DMS53 (cell line): ENCODE measurements around the gene SLC13A3.

Experiments
- DNase-seq: peaks from one replicate; lab custom pipeline; 2025; lab: John Stamatoyannopoulos, UW

The SLC13A3 gene

GRCh38 chr20:46605181-46605580 lies 46.1 kb downstream of the SLC13A3 start:
- no peak for DNase-seq

GRCh38 chr20:46604551-46605133 lies 46.6 kb downstream of the SLC13A3 start:
- no peak for DNase-seq

- DNase-seq = no peak
Observed at GRCh38 chr20:46602429-46602828, 48.8 kb downstream of the SLC13A3 start.

- no peak for DNase-seq
Observed at GRCh38 chr20:46601603-46602122, 49.6 kb downstream of the SLC13A3 start.

- DNase-seq = no peak
Observed at GRCh38 chr20:46600286-46600752, 50.9 kb downstream of the SLC13A3 start.

DNA sequence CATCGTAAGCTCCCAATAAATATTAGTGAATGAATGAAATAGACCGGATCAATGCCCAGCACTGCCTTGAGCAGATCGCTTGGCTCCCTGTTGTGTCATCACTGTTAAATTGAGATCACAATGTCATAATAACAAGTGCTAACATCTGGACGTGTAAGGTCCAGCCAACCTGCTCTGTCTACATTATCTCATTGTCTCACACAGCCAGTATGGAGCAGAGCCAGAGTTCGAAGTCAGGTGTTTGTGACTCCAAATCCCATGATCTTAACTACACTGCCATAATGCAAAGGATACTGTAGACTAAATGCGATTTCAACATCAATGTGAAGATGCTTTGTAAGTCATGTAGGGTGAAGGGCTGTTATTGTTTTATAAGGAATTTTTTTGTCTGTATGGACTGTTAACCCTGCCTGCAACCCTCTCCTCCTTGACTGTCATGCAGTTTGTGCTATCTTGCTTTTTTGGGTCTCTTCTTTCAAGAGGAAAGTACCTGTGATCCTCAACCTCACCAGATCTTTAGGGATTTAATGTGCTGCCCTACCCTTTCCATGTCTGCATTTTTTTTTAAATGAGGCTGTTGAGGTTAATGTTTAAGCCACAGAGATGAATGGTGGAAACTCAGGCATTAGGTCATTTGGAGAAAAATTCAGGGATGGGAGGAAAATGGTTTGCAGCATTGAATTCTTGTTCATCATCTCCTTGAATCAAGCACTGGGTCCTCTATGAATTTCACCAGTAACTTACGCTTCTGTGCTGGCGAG lies 51.9 kb downstream of the SLC13A3 start:
- peak; percentile 57 for DNase-seq

DNA sequence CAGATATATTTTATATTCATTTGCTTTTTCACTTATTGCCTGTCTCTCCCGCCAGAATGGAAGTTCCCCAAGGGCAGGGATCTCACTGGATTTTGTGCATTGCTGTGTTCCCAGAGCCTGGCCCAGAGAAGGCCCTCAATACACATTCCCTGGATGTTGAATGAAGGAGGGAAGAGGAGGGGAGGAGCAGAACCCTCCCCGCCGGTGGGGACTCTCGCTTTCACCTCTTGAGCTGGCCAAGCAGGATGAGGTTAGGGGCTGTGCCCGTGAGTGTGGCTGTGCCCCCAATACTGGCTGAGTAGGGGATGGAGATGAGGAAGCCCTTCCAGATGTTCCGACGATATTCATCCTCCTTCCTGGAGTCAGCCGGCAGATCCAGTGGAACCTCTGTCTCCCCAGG lies 55.3 kb downstream of the SLC13A3 start:
- DNase-seq = no peak

DNA sequence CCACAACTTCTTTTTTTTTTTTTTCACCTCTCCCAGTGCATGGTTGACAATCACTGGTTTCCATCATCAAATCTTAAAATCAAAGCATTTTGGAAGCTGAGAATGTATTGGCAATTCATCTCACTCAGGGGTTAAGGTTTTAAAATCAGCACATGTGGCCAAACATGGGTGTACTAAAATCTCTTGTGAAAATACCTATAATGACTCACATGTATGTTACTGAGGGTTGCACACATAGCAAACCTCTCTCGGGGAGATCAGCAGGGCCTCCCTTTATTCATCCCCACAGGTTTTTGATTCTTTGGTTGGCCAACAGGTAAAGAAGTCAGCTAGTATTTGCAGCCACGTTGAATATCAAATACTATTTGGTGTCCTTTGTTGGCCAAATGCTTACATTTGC lies 56.5 kb downstream of the SLC13A3 start:
- no peak for DNase-seq

GRCh38 chr20:46592580-46593362 lies 58.5 kb downstream of the SLC13A3 start:
- DNase-seq = peak; percentile 49

GRCh38 chr20:46590443-46590842 lies 60.8 kb downstream of the SLC13A3 start:
- no peak for DNase-seq

DNA sequence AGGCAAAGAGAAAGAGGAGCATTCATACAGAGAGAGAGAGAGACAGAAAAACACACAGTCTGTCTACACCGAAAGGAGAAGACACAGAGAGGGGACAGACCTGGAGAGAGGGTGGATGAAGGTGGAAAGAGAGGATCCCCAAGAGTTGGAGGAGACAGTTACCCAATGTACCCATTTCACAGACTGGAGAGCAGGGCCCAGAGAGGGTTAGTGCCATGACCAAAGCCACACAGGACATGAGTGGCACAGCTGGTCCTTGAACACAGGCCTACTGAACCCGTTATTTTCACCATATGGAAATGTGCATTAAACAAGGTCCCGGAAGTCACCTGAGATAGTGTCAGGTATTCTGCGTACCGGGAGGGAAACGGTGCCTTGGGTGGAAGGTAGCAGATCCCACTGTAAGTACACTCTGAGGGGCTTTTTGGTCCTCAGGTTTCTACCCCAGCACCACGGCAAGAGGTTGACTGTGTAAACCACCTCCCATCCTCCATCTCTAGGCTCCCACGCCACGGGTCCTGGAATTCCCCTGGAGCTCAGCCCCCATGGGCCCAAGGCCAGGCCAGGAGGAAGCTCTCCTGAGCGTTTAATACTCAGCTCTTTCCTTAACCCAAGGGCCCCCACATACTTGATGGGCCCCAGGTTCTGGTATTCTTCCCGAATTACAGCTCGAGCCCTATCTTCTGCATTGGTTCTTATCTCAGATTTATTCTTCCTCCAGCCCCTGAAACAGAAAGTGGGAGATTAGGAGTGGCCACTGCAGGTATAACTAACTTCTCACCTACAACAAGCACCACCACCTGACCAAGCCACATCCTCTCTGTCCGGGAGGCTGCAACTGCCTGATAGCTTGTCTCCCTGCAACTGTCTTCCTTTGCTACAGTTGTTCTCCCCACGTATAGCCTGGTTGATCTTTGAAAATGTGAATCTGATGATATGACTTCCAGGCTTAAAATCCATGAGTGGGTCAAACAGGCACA lies 62.4 kb downstream of the SLC13A3 start:
- DNase-seq = no peak

DNA sequence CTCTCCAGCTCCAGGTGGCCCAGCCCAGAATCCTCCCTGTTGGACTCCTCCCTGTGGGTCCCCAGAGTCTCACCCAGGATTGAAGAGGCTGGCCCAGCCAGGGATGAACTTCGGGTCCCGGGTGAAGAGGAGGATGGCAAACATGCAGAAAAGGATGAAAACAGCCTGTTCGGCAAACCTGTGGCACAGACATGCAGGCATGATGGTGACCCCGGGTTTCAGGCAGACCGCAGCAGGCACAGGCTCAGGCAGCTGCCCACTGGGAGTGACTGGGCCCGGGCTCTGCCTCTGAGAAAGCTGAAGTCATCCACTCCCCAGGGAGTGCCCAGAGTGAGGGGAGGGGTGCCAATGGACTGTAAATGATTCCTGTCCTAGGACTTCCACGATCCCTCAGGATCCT lies 63.3 kb downstream of the SLC13A3 start:
- DNase-seq = no peak

GRCh38 chr20:46586724-46587123 lies 64.5 kb downstream of the SLC13A3 start:
- DNase-seq = no peak

DNA sequence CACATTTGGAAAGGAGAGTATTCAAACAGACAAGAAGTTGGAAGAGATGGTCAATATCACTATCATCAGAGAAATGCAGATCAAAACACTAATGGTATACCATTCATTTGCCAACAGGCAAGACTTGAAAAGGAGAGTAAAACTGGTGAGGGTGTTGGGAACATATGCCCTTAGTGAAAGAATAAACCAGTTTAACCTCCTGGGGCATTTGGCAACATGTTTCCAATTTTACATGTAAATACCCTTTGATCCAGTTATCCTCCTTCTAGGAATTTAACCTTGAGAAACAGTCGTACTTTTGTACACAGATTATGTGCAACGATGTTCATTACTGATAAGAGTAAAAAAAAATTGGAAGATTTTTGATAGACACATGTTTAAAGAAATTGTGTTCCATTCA lies 66.8 kb downstream of the SLC13A3 start:
- DNase-seq = no peak

DNA sequence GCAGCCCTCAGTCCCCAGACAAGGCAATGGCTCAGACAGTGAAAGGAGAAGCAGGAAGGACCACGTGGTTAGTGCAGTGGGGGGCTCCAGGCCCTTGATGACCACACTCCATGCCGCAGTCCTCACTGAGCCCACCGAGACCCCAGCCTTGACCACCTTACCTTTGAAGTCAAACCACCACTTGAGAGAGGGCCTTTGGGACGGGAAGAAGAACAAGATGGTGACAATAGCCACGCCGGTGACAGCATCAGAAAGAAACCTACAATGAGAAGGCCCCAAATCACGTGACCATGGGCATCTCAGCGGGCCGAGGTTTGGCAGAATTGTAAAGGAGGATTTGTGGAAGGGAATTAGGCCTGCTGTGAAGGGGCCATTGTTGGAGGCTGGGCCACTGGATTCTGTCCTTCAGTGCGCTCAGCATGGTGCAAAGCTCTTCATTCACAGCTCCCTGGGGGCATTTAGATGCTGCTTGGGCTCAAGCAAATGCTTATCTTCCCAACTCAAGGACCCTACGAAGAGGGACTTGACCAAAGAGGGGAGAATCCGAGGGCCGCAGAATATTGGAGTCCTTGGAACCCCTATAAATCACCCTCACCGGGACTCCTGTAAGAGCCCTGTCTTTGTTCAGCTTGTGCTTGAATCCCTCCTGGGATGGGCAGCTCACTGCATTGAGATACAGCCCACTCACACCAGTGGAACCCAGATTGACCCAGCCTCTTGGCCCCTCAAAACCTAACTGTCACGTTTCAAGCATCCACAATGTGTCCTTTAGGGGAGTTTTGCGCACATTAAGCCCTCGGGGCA lies 67.6 kb downstream of the SLC13A3 start:
- no peak for DNase-seq

GRCh38 chr20:46582648-46583047 lies 68.6 kb downstream of the SLC13A3 start:
- peak; percentile 24 for DNase-seq

- DNase-seq = no peak
Observed at GRCh38 chr20:46581391-46581790, 69.9 kb downstream of the SLC13A3 start.

DNA sequence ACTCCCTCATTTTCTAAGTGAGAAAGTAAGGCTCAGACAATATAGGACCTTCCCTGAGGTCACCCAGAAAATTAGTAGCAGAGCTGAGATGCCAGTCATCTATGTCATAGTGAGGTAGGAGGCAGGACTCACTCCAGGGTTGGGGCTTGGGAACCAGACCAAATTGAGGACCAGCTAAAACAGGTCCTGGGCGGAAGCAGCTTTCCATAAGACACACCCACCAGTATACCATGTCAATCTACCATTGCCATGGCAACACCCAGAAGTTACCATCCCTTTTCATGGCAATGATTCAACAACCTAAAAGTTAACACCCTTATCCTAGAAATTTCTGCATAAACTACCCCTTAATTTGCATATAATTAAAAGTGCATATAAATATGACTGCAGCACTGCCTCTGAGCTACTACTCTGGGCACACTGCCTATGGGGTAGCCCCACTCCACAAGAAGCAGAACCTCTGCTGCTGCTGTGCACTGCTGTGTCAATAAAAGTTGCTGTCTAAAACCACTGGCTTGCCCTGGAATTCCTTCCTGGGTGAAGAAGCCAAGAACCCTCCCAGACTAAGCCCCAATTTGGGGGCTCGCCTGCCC lies 70.5 kb downstream of the SLC13A3 start:
- peak; percentile 29 for DNase-seq

- no peak for DNase-seq
Observed at GRCh38 chr20:46578745-46579144, 72.5 kb downstream of the SLC13A3 start.

- no peak for DNase-seq
Observed at GRCh38 chr20:46576774-46577395, 74.4 kb downstream of the SLC13A3 start.
